Lung (tissue), 12 donors: ENCODE results near the gene CNTNAP5. TPM values are rescaled to one million over a fixed set of nuclear protein-coding genes. Genes with fewer than 3 reads are reported as not detected.

Experiments
- ATAC-seq: fragments of 200-7000 bp; cut with Tn5 transposase; one replicate; pipeline ENCODE4 v1.9.1; 2020; ENCODE audit warnings: moderate number of reproducible peaks; ENCODE audit not compliant: insufficient read depth, low FRiP score
- DNase-seq, 3 donors: peaks; one replicate each; pipeline ENCODE4 v3.0.0-alpha.2; 2013 to 2017
- H3K27ac ChIP-seq, 2 donors: one replicate each; pipeline ENCODE4 v1.5.1; 2013; ENCODE audit warnings: mild to moderate bottlenecking in 2 of 2, moderate library complexity in 2 of 2, control low read depth in 1 of 2, inconsistent platforms in 1 of 2, low read depth in 1 of 2, low read length in 1 of 2
- H3K27me3 ChIP-seq, 3 donors: one replicate each; pipeline ENCODE4 v1.5.1; 2013; ENCODE audit warnings: low read length in 2 of 3; ENCODE audit not compliant: control insufficient read depth in 3 of 3, insufficient read depth in 3 of 3
- H3K36me3 ChIP-seq, 4 donors: one replicate each; pipeline ENCODE4 v1.5.1; 2013; ENCODE audit warnings: low read length in 4 of 4, mild to moderate bottlenecking in 1 of 4, moderate library complexity in 1 of 4; ENCODE audit not compliant: control insufficient read depth in 4 of 4, insufficient read depth in 4 of 4
- H3K4me1 ChIP-seq, 5 donors: one replicate each; pipeline ENCODE4 v1.5.1; 2013; ENCODE audit warnings: low read length in 5 of 5, mild to moderate bottlenecking in 2 of 5, moderate library complexity in 1 of 5; ENCODE audit not compliant: control insufficient read depth in 5 of 5, insufficient read depth in 5 of 5
- H3K4me3 ChIP-seq: one replicate; pipeline ENCODE4 v1.5.1; 2013; ENCODE audit warnings: mild to moderate bottlenecking, control low read depth, moderate library complexity
- H3K9ac ChIP-seq, 2 donors: one replicate each; pipeline ENCODE4 v1.5.1; 2013; ENCODE audit warnings: low read length in 2 of 2, control low read depth in 1 of 2; ENCODE audit not compliant: insufficient read depth in 1 of 2
- H3K9me3 ChIP-seq, 4 donors: one replicate each; pipeline ENCODE4 v1.5.1; 2013; ENCODE audit warnings: low read length in 3 of 4, mild to moderate bottlenecking in 1 of 4, moderate library complexity in 1 of 4; ENCODE audit not compliant: control insufficient read depth in 4 of 4, insufficient read depth in 3 of 4
- WGBS, 2 donors: extraction: QIAGEN DNeasy Blood & Tissue Kit; methylation state at CpG; one replicate each; pipeline ENCODE4 v1.1.7; 2013; 5-methylcytosine and 5-hydroxymethylcytosine counted together
- polyA plus RNA-seq, 2 donors: library from polyadenylated mRNA; stranded (reverse); fragments of 200-250 nt; gene quantifications; one replicate each; pipeline ENCODE4 v1.2.1, GENCODE V29; 2013
- total RNA-seq, 2 donors: library from RNA; depleted of rRNA in 1 of 2; stranded (reverse); fragments of >200 nt in 1 of 2; gene quantifications; one replicate each; pipeline ENCODE4 v1.2.1, GENCODE V29; 2014 to 2021
- TF ChIP-seq, protein P1 (sequence below): IDR thresholded peaks from 2 replicates; pipeline ENCODE4 v1.5.1; 2012; ENCODE audit warnings: mild to moderate bottlenecking; ENCODE audit errors: control extremely low read depth, extremely low read depth
- donor health status: control.
- donor health status: control.
- donor health status: Bipolar disorder and iron deficiency.
- donor health status: healthy.
- donor health status: DM: yes; HTN: yes; CAD: no.

CNTNAP5 gene
- total and polyA plus RNA-seq, 4 donors: 0.03 to 0.06 TPM; not detected in 2

GRCh38 chr2:124267794-124268193 is 242.7 kb downstream of the CNTNAP5 start:
- ATAC-seq: no peak
- Histone ChIP-seq H3K9ac (no peak overlapping the region), H3K4me1 (peaks cover 0 to 8% (median 0%) of the 10 kb centered on the region in 5 donors), H3K36me3 (no peaks in the 10 kb centered on the region), H3K4me3 (no peak overlapping the region), H3K9me3 (peaks cover 0 to 5% (median 2%) of the 10 kb centered on the region in 4 donors), H3K27ac (no peak overlapping the region), H3K27me3 (no peaks in the 10 kb centered on the region)
- DNase-seq: peak in 1 of 3 donors; percentile 20
- TF ChIP-seq, protein P1, sequence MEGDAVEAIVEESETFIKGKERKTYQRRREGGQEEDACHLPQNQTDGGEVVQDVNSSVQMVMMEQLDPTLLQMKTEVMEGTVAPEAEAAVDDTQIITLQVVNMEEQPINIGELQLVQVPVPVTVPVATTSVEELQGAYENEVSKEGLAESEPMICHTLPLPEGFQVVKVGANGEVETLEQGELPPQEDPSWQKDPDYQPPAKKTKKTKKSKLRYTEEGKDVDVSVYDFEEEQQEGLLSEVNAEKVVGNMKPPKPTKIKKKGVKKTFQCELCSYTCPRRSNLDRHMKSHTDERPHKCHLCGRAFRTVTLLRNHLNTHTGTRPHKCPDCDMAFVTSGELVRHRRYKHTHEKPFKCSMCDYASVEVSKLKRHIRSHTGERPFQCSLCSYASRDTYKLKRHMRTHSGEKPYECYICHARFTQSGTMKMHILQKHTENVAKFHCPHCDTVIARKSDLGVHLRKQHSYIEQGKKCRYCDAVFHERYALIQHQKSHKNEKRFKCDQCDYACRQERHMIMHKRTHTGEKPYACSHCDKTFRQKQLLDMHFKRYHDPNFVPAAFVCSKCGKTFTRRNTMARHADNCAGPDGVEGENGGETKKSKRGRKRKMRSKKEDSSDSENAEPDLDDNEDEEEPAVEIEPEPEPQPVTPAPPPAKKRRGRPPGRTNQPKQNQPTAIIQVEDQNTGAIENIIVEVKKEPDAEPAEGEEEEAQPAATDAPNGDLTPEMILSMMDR: no peak
- 77 to 87% methylated on average over 5 of the region's 5 CpGs for WGBS, 2 donors

GRCh38 chr2:124269348-124269747 is 244.3 kb downstream of the CNTNAP5 start:
- WGBS, 2 donors: 70 to 72% methylated on average over 7 of the region's 7 CpGs
- ATAC-seq (no peak), DNase-seq (no peak)

GRCh38 chr2:124272261-124272841 is 247.3 kb downstream of the CNTNAP5 start:
- no peak for DNase-seq
- no peak for ATAC-seq
- 72 to 79% methylated on average over 1 of the region's 1 CpG for WGBS, 2 donors
- TF ChIP-seq, protein P1: no peak
- Histone ChIP-seq H3K4me3 (no peak overlapping the region), H3K27me3 (no peaks in the 10 kb centered on the region), H3K9ac (no peak overlapping the region), H3K4me1 (peaks cover 0 to 3% (median 0%) of the 10 kb centered on the region in 5 donors), H3K27ac (no peak overlapping the region), H3K36me3 (no peaks in the 10 kb centered on the region), H3K9me3 (peaks cover 0 to 5% (median 0%) of the 10 kb centered on the region in 4 donors)

More at GRCh38 chr2:124269348-124269747, 244.3 kb downstream of the CNTNAP5 start:
- peaks cover 0 to 8% (median 0%) of the 10 kb centered on the region in 5 donors for H3K4me1 ChIP-seq
- TF ChIP-seq, protein P1: no peak
- no peaks in the 10 kb centered on the region for H3K36me3 ChIP-seq
- no peak overlapping the region for H3K27ac ChIP-seq
- peaks cover 0 to 5% (median 2%) of the 10 kb centered on the region in 4 donors for H3K9me3 ChIP-seq
- H3K4me3 ChIP-seq: no peak overlapping the region
- H3K27me3 ChIP-seq: no peaks in the 10 kb centered on the region
- no peak overlapping the region for H3K9ac ChIP-seq
